ENCODE measurements around the gene NEU3. TPM values are rescaled to one million over a fixed set of nuclear protein-coding genes. Genes with fewer than 3 reads are reported as not detected.

NEU3 gene
- total RNA-seq: 4.6 and 6.4 TPM in 2 replicates

GRCh38 chr11:74988541-74989259 is at the start of gene NEU3:
Gene NEU3, plus strand, starts transcription at chr11:74988933. Its CDS starts 128 bp downstream, at chr11:74989061.

GRCh38 chr11:74948898-74949752 is 39.6 kb upstream of the NEU3 start, which contains the start of the genes SPCS2 and XRRA1:
Gene SPCS2, plus strand, starts transcription at chr11:74949266. Its CDS starts 20 bp downstream, at chr11:74949286.
Gene XRRA1, minus strand, starts transcription at chr11:74949091. Its CDS starts 8,213 bp downstream, at chr11:74940878.

Other genes starting within 250 kb of the NEU3 start
- gene RNF169, start 240.1 kb upstream of the NEU3 start, total RNA-seq: 20.8 and 27.1 TPM in 2 replicates
- gene XRRA1, start 39.8 kb upstream of the NEU3 start, total RNA-seq: 6.8 and 16.1 TPM in 2 replicates
- 9.7 and 39.4 TPM in 2 replicates for gene SPCS2, start 39.7 kb upstream of the NEU3 start, total RNA-seq
- not detected in 2 replicates for gene OR2AT4, start 107.9 kb downstream of the NEU3 start, total RNA-seq
- 0.28 and 0.65 TPM in 2 replicates for gene SLCO2B1, start 162.2 kb downstream of the NEU3 start, total RNA-seq

Measured in smooth muscle cell of bladder (primary cell).